NCI-H2171 treated with DMSO at 0.1 percent for 48 hours (cell line): ENCODE results near the gene ARRB1.
"Not testable (repeated sequence)": the region's sequence is repeated elsewhere in the genome, so short reads cannot be mapped to it uniquely, and the experiment has no call there.

Experiments used
- DNase-seq: peaks from one replicate; lab custom pipeline; 2025; lab: John Stamatoyannopoulos, UW

Gene ARRB1

GRCh38 chr11:75351541-75351790 is at the start of gene ARRB1:
ARRB1 (minus strand) TSS chr11:75351661; CDS start chr11:75351607, 54 bp downstream.
- no peak for DNase-seq

- DNase-seq: no peak
Observed at GRCh38 chr11:75400146-75400865, 48.8 kb upstream of the ARRB1 start.

- DNase-seq: peak; percentile 85
Observed at GRCh38 chr11:75399344-75400145, 48.1 kb upstream of the ARRB1 start, which contains the start of gene RPS3. RPS3 (plus strand) TSS chr11:75399518; CDS start chr11:75399548, 30 bp downstream.

GRCh38 chr11:75398906-75399305 is 47.4 kb upstream of the ARRB1 start:
- no peak for DNase-seq

- DNase-seq: no peak
Observed at GRCh38 chr11:75394085-75394840, 42.8 kb upstream of the ARRB1 start.

- no peak for DNase-seq
Observed at GRCh38 chr11:75389925-75390324, 38.5 kb upstream of the ARRB1 start.

GRCh38 chr11:75389276-75389605 is 37.8 kb upstream of the ARRB1 start:
- DNase-seq: no peak

GRCh38 chr11:75388386-75389275 is 37.2 kb upstream of the ARRB1 start:
- DNase-seq: peak; percentile 74

- DNase-seq: no peak
Observed at GRCh38 chr11:75387736-75388294, 36.4 kb upstream of the ARRB1 start.

GRCh38 chr11:75386942-75387630 is 35.6 kb upstream of the ARRB1 start:
- no peak for DNase-seq

GRCh38 chr11:75384438-75385080 is 33.1 kb upstream of the ARRB1 start:
- DNase-seq: peak; percentile 35

GRCh38 chr11:75383246-75383645 is 31.8 kb upstream of the ARRB1 start:
- no peak for DNase-seq

- DNase-seq: no peak
Observed at GRCh38 chr11:75380716-75381420, 29.4 kb upstream of the ARRB1 start.

- DNase-seq: no peak
Observed at GRCh38 chr11:75380245-75380644, 28.8 kb upstream of the ARRB1 start.

- DNase-seq: not testable (repeated sequence)
Observed at GRCh38 chr11:75378776-75379175, 27.3 kb upstream of the ARRB1 start.

- no peak for DNase-seq
Observed at GRCh38 chr11:75376175-75376574, 24.7 kb upstream of the ARRB1 start.

- no peak for DNase-seq
Observed at GRCh38 chr11:75375626-75376025, 24.2 kb upstream of the ARRB1 start.

GRCh38 chr11:75374646-75375045 is 23.2 kb upstream of the ARRB1 start:
- DNase-seq: no peak

- no peak for DNase-seq
Observed at GRCh38 chr11:75373201-75373600, 21.7 kb upstream of the ARRB1 start.
